Measurements from ENCODE around the gene HOXB7. TPM values are rescaled to one million over a fixed set of nuclear protein-coding genes. Genes with fewer than 3 reads are reported as not detected.

HOXB7 gene
- total and polyA plus RNA-seq, 2 experiments from 2014 or later: not detected

- peak overlapping the region; percentile 67 for H3K4me2 ChIP-seq
- TF ChIP-seq CTCF (conservative IDR thresholded peaks at IDR 0.05; ENCODE audit: low read depth in 2 of 2) (0 out of 4 replicates have a peak, but pooled peaks of 1 of the 2 experiments have one; percentile 8), EZH2 (IDR thresholded peaks at IDR 0.05; ENCODE audit: low read depth, unreplicated experiment) (peak; percentile 83), REST (IDR thresholded peaks at IDR 0.05; ENCODE audit: unreplicated experiment) (no peak)
- Mint-ChIP-seq H3K9me3 (no peaks in the 10 kb centered on the region; the same call in 2 of the 3 replicates), H3K4me3 (no peak overlapping the region), H3K27me3 (ENCODE audit: insufficient read depth, low read depth, poor library complexity) (peaks cover 96% of the 10 kb centered on the region), H3K4me1 (peaks cover 27% of the 10 kb centered on the region), H3K27ac (no peak overlapping the region), H3K36me3 (ENCODE audit: low read depth) (no peaks in the 10 kb centered on the region)
- peaks cover 47% of the 10 kb centered on the region for H3K4me1 ChIP-seq (ENCODE audit: insufficient read depth)
- no peaks in the 10 kb centered on the region for H3K9me2 ChIP-seq (ENCODE audit: insufficient read depth)
- ATAC-seq (no peak), DNase-seq (ENCODE audit: low spot score) (no peak)
- H4K20me1 ChIP-seq (replicated peaks; ENCODE audit: insufficient read depth): peaks cover 65% of the 10 kb centered on the region
- H3K79me2 ChIP-seq (replicated peaks; ENCODE audit: insufficient read depth): no peaks in the 10 kb centered on the region
- peaks cover 48% of the 10 kb centered on the region for H3F3A ChIP-seq (replicated peaks; ENCODE audit: low read depth)
- H3K27me3 ChIP-seq (ENCODE audit: insufficient read depth): peaks cover 100% of the 10 kb centered on the region
- H3K36me3 ChIP-seq (ENCODE audit: insufficient read depth): no peaks in the 10 kb centered on the region
- H3K4me3 ChIP-seq: 0 out of 2 replicates have a peak overlapping the region, but pooled peaks have one; percentile 30
- H2AFZ ChIP-seq: no peak overlapping the region
- H3K27ac ChIP-seq (ENCODE audit: low read depth): no peak overlapping the region
These were observed 51.5 kb downstream of the HOXB7 start for GRCh38 chr17:48559122-48559839.

GRCh38 chr17:48558831-48559121 lies 52.0 kb downstream of the HOXB7 start:
- ATAC-seq (no peak), DNase-seq (ENCODE audit: low spot score) (no peak)
- no peak overlapping the region for H2AFZ ChIP-seq
- peaks cover 67% of the 10 kb centered on the region for H4K20me1 ChIP-seq (replicated peaks; ENCODE audit: insufficient read depth)
- no peak for TF ChIP-seq EZH2 (IDR thresholded peaks at IDR 0.05; ENCODE audit: low read depth, unreplicated experiment)
- no peak for TF ChIP-seq ZNF114 (CRISPR knock-in tag; IDR thresholded peaks at IDR 0.05)
- TF ChIP-seq NANOG (IDR thresholded peaks at IDR 0.05; ENCODE audit: borderline replicate concordance): no peak
- TF ChIP-seq STAT1 (IDR thresholded peaks at IDR 0.05; ENCODE audit: unreplicated experiment): no peak
- Mint-ChIP-seq H3K27ac (no peak overlapping the region), H3K4me3 (no peak overlapping the region), H3K4me1 (peaks cover 27% of the 10 kb centered on the region), H3K36me3 (ENCODE audit: low read depth) (no peaks in the 10 kb centered on the region), H3K9me3 (no peaks in the 10 kb centered on the region; the same call in 2 of the 3 replicates), H3K27me3 (ENCODE audit: insufficient read depth, low read depth, poor library complexity) (peaks cover 99% of the 10 kb centered on the region)
- no peaks in the 10 kb centered on the region for H3K79me2 ChIP-seq (replicated peaks; ENCODE audit: insufficient read depth)
- no peak overlapping the region for H3K4me3 ChIP-seq
- H3K27me3 ChIP-seq (ENCODE audit: insufficient read depth): peaks cover 100% of the 10 kb centered on the region
- no peaks in the 10 kb centered on the region for H3K36me3 ChIP-seq (ENCODE audit: insufficient read depth)
- H3K9me2 ChIP-seq (ENCODE audit: insufficient read depth): no peaks in the 10 kb centered on the region
- H3K27ac ChIP-seq (ENCODE audit: low read depth): no peak overlapping the region
- H3F3A ChIP-seq (replicated peaks; ENCODE audit: low read depth): peaks cover 53% of the 10 kb centered on the region
- no peak overlapping the region for H3K4me2 ChIP-seq
- peaks cover 52% of the 10 kb centered on the region for H3K4me1 ChIP-seq (ENCODE audit: insufficient read depth)

Measured in GM23338 (cell line).